ENCODE measurements around the gene CALY. TPM values are rescaled to one million over a fixed set of nuclear protein-coding genes. Genes with fewer than 3 reads are reported as not detected.
A peak's percentile ranks its signal among the peaks of the same experiment; 100 is the strongest.

Gene CALY
- total RNA-seq, 2 experiments from 2014 or later = 3.8 to 3.9 TPM

- H3K27ac Mint-ChIP-seq = no peak overlapping the region
- Histone ChIP-seq H3K4me1 (ENCODE audit: insufficient read depth, low read length) (peaks cover 22% of the 10 kb centered on the region), H3K9me3 (ENCODE audit: control insufficient read depth in 1 of 2, insufficient read depth in 1 of 2, low read length in 2 of 2) (peaks cover 0 to 6% of the 10 kb centered on the region in 2 experiments), H3K36me3 (ENCODE audit: insufficient read depth, low read length) (peaks cover 9% of the 10 kb centered on the region), H3K27me3 (ENCODE audit: control insufficient read depth in 1 of 2, insufficient read depth in 2 of 2, low read length in 2 of 2) (no peaks in the 10 kb centered on the region), H3K27ac (ENCODE audit: low read depth in 1 of 2, low read length in 2 of 2) (no peak overlapping the region), H3K4me3 (ENCODE audit: low read length) (no peak overlapping the region)
- no peaks in the 10 kb centered on the region for H3K9me3 Mint-ChIP-seq
- TF ChIP-seq CTCF (IDR thresholded peaks at IDR 0.05) = no peak
- no peaks in the 10 kb centered on the region for H3K4me1 Mint-ChIP-seq (ENCODE audit: low read depth)
- H3K27me3 Mint-ChIP-seq = no peaks in the 10 kb centered on the region
- ATAC-seq (ENCODE audit: poor library complexity) (no peak), DNase-seq (no peak)
- peaks cover 18% of the 10 kb centered on the region for H3K36me3 Mint-ChIP-seq (ENCODE audit: low read depth)
- CTCF ChIA-PET = interaction anchor here (1.2 kb wide), 1 partner anchor 30 kb away, joined by 3 read pairs; no protein-coding TSS in a partner anchor
- intact Hi-C loops (cut with DNase I, micrococcal nuclease) = loop anchor here in 1 of 2 experiments (2.0 kb wide), 1 partner anchor 23 kb away; the partner anchor contains the start of gene CALY
- POLR2A ChIA-PET = interaction anchor here (1.6 kb wide), 1 partner anchor 18 kb away, joined by 7 read pairs; no protein-coding TSS in a partner anchor
- peak overlapping the region; percentile 68 for H3K4me3 Mint-ChIP-seq
These were observed 23.4 kb upstream of the CALY start for GRCh38 chr10:133359972-133360610.

- peak; percentile 13 for ATAC-seq (ENCODE audit: poor library complexity)
- intact Hi-C loops (cut with DNase I, micrococcal nuclease) = loop anchor here in 1 of 2 experiments (2.0 kb wide), 1 partner anchor 23 kb away; the partner anchor contains the start of gene CALY
- Mint-ChIP-seq H3K36me3 (ENCODE audit: low read depth) (peaks cover 15% of the 10 kb centered on the region), H3K4me1 (ENCODE audit: low read depth) (no peaks in the 10 kb centered on the region), H3K27me3 (no peaks in the 10 kb centered on the region), H3K27ac (no peak overlapping the region), H3K4me3 (no peak overlapping the region), H3K9me3 (no peaks in the 10 kb centered on the region)
- no peak overlapping the region for H3K4me3 ChIP-seq (ENCODE audit: low read length)
- ChIA-PET POLR2A (interaction anchor here (1.6 kb wide), 1 partner anchor 18 kb away, joined by 7 read pairs; no protein-coding TSS in a partner anchor), CTCF (interaction anchor here (1.2 to 1.3 kb wide), 2 partner anchors 30 to 31 kb away, joined by 3 read pairs; no protein-coding TSS in a partner anchor)
- peaks cover 22% of the 10 kb centered on the region for H3K4me1 ChIP-seq (ENCODE audit: insufficient read depth, low read length)
- peak in 10 of 14 experiments; percentile 19 to 70 (median 35) for DNase-seq
- H3K27ac ChIP-seq (ENCODE audit: low read depth in 1 of 2, low read length in 2 of 2) = no peak overlapping the region
- peaks cover 0 to 6% of the 10 kb centered on the region in 2 experiments for H3K9me3 ChIP-seq (ENCODE audit: control insufficient read depth in 1 of 2, insufficient read depth in 1 of 2, low read length in 2 of 2)
- TF ChIP-seq CTCF (IDR thresholded peaks at IDR 0.05) = no peak
- H3K36me3 ChIP-seq (ENCODE audit: insufficient read depth, low read length) = peaks cover 5% of the 10 kb centered on the region
- no peaks in the 10 kb centered on the region for H3K27me3 ChIP-seq (ENCODE audit: control insufficient read depth in 1 of 2, insufficient read depth in 2 of 2, low read length in 2 of 2)
These were observed 22.9 kb upstream of the CALY start for GRCh38 chr10:133359554-133359971.

GRCh38 chr10:133358925-133359310 lies 22.2 kb upstream of the CALY start:
- no peaks in the 10 kb centered on the region for H3K9me3 Mint-ChIP-seq
- H3K27ac Mint-ChIP-seq = peak overlapping the region; percentile 53

More at GRCh38 chr10:133358925-133359310, 22.2 kb upstream of the CALY start:
- no peaks in the 10 kb centered on the region for H3K27me3 Mint-ChIP-seq
- H3K36me3 Mint-ChIP-seq (ENCODE audit: low read depth) = peaks cover 12% of the 10 kb centered on the region
- ChIA-PET CTCF (interaction anchor here (1.2 to 3.4 kb wide), 3 partner anchors 29 to 31 kb away, joined by 3 to 12 read pairs (median 3); no protein-coding TSS in a partner anchor), POLR2A (interaction anchor here (1.6 to 1.8 kb wide), 2 partner anchors 19 to 31 kb away, joined by 7 read pairs; no protein-coding TSS in a partner anchor)
- H3K4me1 Mint-ChIP-seq (ENCODE audit: low read depth) = no peaks in the 10 kb centered on the region
- Histone ChIP-seq H3K36me3 (ENCODE audit: insufficient read depth, low read length) (no peaks in the 10 kb centered on the region), H3K27ac (ENCODE audit: low read depth in 1 of 2, low read length in 2 of 2) (no peak overlapping the region), H3K4me1 (ENCODE audit: insufficient read depth, low read length) (peaks cover 22% of the 10 kb centered on the region), H3K4me3 (ENCODE audit: low read length) (no peak overlapping the region), H3K9me3 (ENCODE audit: control insufficient read depth in 1 of 2, insufficient read depth in 1 of 2, low read length in 2 of 2) (peaks cover 0 to 6% of the 10 kb centered on the region in 2 experiments), H3K27me3 (ENCODE audit: control insufficient read depth in 1 of 2, insufficient read depth in 2 of 2, low read length in 2 of 2) (no peaks in the 10 kb centered on the region)
- intact Hi-C loops (cut with DNase I, micrococcal nuclease) = loop anchor here (1.0 to 2.0 kb wide), 3 partner anchors 13 to 50 kb away; partner anchors contain the start of gene CALY (in 1 of the 2)
- TF ChIP-seq CTCF (IDR thresholded peaks at IDR 0.05) = no peak
- ATAC-seq (ENCODE audit: poor library complexity) = no peak
- no peak overlapping the region for H3K4me3 Mint-ChIP-seq
- DNase-seq = no peak
